Activated CD8-positive, alpha-beta memory T cell treated with anti-CD3 and anti-CD28 coated beads, Interleukin-2, amount 10 ng/mL, durations not matched to agents 7 days and 5 days (primary cell): Measurements from ENCODE around the gene CXCL16. TPM values are rescaled to one million over a fixed set of nuclear protein-coding genes. Genes with fewer than 3 reads are reported as not detected.

ENCODE experiments used
- ATAC-seq: fragments of 150-1000 bp; cut with Tn5 transposase; one replicate; pipeline ENCODE4 v1.10.0; 2021; ENCODE audit warnings: moderate library complexity
- CTCF ChIA-PET: fragments of 350-600 bp; sonication (Branson Sonifier 250); formaldehyde crosslinking; loops from one replicate; lab custom pipeline; 2021; ENCODE audit warnings: antibody characterized with exemption; lab: Charles Lee
- DNase-seq: peaks from one replicate; pipeline ENCODE4 v3.0.0-alpha.2; 2020
- H3K27ac Mint-ChIP-seq: one replicate; pipeline ENCODE4 v1.8.0; 2021; ENCODE audit warnings: mild to moderate bottlenecking, mixed read lengths
- H3K27me3 Mint-ChIP-seq: one replicate; pipeline ENCODE4 v1.8.0; 2021; ENCODE audit warnings: mixed read lengths
- H3K36me3 Mint-ChIP-seq: one replicate; pipeline ENCODE4 v1.8.0; 2021; ENCODE audit warnings: mild to moderate bottlenecking, mixed read lengths
- H3K4me1 Mint-ChIP-seq: one replicate; pipeline ENCODE4 v1.8.0; 2021; ENCODE audit warnings: mixed read lengths
- H3K4me3 Mint-ChIP-seq: one replicate; pipeline ENCODE4 v1.8.0; 2021; ENCODE audit warnings: mild to moderate bottlenecking, moderate library complexity, mixed read lengths
- H3K9me3 Mint-ChIP-seq: one replicate; pipeline ENCODE4 v1.8.0; 2022; ENCODE audit warnings: low read depth, mixed read lengths
- total RNA-seq, 2 experiments: library from RNA; stranded (reverse); gene quantifications; one replicate each; pipeline ENCODE4 v1.2.3, GENCODE V29; 2021

CXCL16 gene
- total RNA-seq, 2 experiments from 2014 or later = 0.70 to 0.96 TPM

DNA sequence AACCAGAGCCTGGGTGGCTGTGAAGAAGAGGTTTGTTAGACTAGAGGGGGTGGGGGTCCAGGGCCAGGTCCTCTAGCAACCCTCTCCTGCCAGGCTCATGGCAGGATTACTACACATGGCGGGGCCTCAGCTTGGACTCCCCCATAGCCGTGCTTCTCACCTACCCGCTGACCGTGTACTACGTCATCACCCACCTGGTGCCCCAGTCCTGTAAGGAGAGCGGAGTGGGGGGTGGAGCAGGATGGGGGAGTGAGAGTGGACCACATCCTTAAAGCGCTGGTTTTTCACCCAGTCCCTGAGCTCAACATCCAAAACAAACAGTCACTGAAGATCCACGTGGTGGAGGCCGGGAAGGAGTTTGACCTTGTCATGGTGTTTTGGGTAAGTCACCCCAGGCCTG lies 4.2 kb upstream of the CXCL16 start:
- Mint-ChIP-seq H3K4me1 (peaks cover 27% of the 10 kb centered on the region), H3K27me3 (peaks cover 35% of the 10 kb centered on the region), H3K36me3 (no peaks in the 10 kb centered on the region), H3K9me3 (no peaks in the 10 kb centered on the region), H3K27ac (no peak overlapping the region), H3K4me3 (no peak overlapping the region)
- no peak for ATAC-seq
- DNase-seq = no peak
- CTCF ChIA-PET = interaction anchor here (1.3 kb wide), 1 partner anchor 42 kb away, joined by 5 read pairs; the partner anchor contains the start of gene VMO1

DNA sequence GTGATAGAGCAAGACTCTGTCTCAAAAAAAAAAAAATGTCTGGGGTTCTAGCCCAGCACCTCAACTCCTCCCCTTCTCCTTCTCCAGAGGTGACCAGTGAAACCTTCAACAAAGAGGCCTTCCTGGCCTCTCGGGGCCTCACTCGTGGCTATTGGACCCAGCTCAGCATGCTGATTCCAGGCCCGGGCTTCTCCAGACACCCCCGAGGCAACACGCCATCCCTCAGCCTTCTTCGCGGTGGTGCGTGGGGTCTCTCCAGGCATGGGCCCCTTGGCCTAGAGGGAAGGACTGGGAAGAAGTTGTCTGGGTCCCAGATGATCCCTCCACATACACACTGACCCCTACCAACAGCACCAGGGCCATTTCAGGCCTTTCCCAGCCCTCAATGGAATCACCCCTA lies 3.5 kb upstream of the CXCL16 start:
- CTCF ChIA-PET = no interaction called here
- Mint-ChIP-seq H3K4me1 (peaks cover 28% of the 10 kb centered on the region), H3K9me3 (no peaks in the 10 kb centered on the region), H3K36me3 (no peaks in the 10 kb centered on the region), H3K27me3 (peaks cover 36% of the 10 kb centered on the region), H3K4me3 (no peak overlapping the region), H3K27ac (no peak overlapping the region)
- ATAC-seq (no peak), DNase-seq (no peak)

DNA sequence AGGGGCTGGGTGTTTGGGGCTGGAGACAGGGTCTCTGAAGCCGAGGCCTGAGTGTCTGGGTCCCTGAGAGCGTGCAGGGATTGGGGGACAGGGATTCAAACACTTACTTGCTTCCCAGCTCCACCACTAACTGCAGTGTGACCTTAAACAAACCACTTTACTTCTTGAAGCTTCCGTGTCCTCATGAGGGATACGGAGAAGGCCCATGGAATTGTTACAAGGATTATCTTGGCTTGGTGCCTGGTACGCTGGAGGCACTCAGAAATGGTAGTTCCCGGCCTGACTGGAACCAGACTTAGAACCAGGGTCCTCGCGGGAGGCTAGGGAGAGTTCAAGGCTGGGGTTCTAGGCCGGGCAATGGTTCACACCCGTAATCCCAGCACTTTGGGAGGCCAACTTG lies 2.9 kb upstream of the CXCL16 start:
- no peak overlapping the region for H3K4me3 Mint-ChIP-seq
- H3K9me3 Mint-ChIP-seq = no peaks in the 10 kb centered on the region
- H3K27me3 Mint-ChIP-seq = peaks cover 35% of the 10 kb centered on the region
- no peak overlapping the region for H3K27ac Mint-ChIP-seq
- ATAC-seq = no peak
- no peak for DNase-seq
- CTCF ChIA-PET = no interaction called here
- H3K36me3 Mint-ChIP-seq = no peaks in the 10 kb centered on the region
- H3K4me1 Mint-ChIP-seq = peaks cover 22% of the 10 kb centered on the region

DNA sequence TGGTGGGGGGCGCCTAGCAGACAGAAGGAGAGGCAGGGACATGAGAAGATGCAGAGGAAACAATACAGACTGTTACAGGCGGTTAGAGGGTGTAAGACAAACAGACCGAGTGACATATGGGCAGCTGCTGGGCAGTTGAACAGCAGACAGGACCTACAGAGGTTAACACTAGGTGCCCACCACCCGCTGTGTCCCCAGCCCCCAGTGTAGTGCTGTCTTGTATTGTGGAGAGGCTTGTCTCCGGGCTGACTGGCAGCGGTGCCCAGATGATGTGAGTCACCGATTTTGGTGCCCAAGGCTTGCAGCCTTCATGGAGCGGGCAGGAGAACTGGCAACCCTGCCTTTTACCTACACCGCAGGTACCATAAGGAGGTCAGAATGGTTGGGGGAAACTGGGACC lies 2.4 kb upstream of the CXCL16 start:
- ATAC-seq = no peak
- peaks cover 19% of the 10 kb centered on the region for H3K4me1 Mint-ChIP-seq
- no peaks in the 10 kb centered on the region for H3K36me3 Mint-ChIP-seq
- CTCF ChIA-PET = interaction anchor here (1.2 kb wide), 1 partner anchor 38 kb away, joined by 3 read pairs; no protein-coding TSS in a partner anchor
- peaks cover 35% of the 10 kb centered on the region for H3K27me3 Mint-ChIP-seq
- H3K27ac Mint-ChIP-seq = no peak overlapping the region
- DNase-seq = no peak
- no peak overlapping the region for H3K4me3 Mint-ChIP-seq
- H3K9me3 Mint-ChIP-seq = no peaks in the 10 kb centered on the region

DNA sequence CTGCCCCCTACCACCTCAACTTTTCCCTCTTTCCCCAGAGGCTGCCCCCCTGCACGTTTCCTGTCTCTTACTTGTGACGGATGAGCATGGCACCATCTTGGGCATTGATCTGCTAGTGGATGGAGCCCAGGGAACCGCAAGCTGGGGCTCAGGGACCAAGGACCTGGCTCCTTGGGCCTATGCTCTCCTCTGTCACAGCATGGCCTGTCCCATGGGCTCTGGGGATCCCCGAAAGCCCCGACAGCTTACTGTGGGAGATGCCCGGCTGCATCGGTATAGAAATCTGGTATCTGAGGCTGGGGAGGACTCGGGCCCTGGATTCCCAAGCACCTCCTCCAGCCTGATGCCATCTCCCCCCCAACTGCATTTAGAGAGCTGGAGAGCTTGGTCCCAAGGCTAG lies 1.8 kb upstream of the CXCL16 start:
- no peaks in the 10 kb centered on the region for H3K9me3 Mint-ChIP-seq
- CTCF ChIA-PET = interaction anchor here (1.2 kb wide), 1 partner anchor 38 kb away, joined by 3 read pairs; no protein-coding TSS in a partner anchor
- no peak for ATAC-seq

DNA sequence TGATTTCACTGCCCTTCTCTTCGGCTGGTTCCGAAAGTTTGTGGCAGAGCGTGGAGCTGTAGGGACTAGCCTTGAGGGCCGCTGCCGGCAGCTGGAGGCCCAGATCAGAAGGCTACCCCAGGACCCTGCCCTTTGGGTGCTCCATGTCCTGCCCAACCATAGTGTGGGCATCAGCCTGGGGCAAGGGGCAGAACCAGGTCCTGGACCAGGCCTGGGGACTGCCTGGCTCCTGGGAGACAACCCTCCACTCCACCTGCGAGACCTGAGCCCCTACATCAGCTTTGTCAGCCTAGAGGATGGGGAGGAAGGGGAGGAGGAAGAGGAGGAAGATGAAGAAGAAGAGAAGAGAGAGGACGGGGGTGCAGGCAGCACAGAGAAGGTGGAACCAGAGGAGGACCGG lies 856 bp upstream of the CXCL16 start:
- Mint-ChIP-seq H3K27me3 (peaks cover 33% of the 10 kb centered on the region), H3K27ac (no peak overlapping the region), H3K4me3 (peak overlapping the region; percentile 60), H3K36me3 (no peaks in the 10 kb centered on the region), H3K4me1 (peaks cover 22% of the 10 kb centered on the region), H3K9me3 (no peaks in the 10 kb centered on the region)
- CTCF ChIA-PET = interaction anchor here (1.0 to 1.2 kb wide), 2 partner anchors 39 to 115 kb away, joined by 3 read pairs; no protein-coding TSS in a partner anchor
- no peak for ATAC-seq
- DNase-seq = no peak

More for the DNA sequence above, 1.8 kb upstream of the CXCL16 start:
- Mint-ChIP-seq H3K36me3 (no peaks in the 10 kb centered on the region), H3K4me1 (peaks cover 17% of the 10 kb centered on the region), H3K27me3 (peaks cover 32% of the 10 kb centered on the region), H3K27ac (no peak overlapping the region), H3K4me3 (no peak overlapping the region)
- no peak for DNase-seq

DNA sequence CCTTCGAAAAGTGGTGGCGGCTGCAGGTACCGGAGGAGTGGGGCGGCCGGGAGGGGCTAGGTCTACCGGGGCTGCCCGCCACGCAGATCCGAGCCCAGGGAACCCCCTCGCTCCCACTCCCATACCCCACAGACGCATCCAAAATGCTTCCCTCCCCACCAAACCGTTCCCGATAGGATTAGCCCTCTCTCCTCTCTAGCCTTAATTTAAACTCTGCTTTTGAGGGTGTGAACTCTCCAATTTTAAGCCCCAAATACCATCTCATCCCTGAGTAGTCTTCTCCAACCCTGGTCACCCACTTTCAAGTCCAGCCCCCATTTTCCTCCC lies 260 bp upstream of the CXCL16 start:
- Mint-ChIP-seq H3K9me3 (no peaks in the 10 kb centered on the region), H3K4me3 (peak overlapping the region; percentile 60), H3K36me3 (no peaks in the 10 kb centered on the region), H3K4me1 (peaks cover 20% of the 10 kb centered on the region), H3K27ac (no peak overlapping the region), H3K27me3 (peaks cover 30% of the 10 kb centered on the region)
- CTCF ChIA-PET = interaction anchor here (1.0 kb wide), 1 partner anchor 114 kb away, joined by 3 read pairs; no protein-coding TSS in a partner anchor
- ATAC-seq (no peak), DNase-seq (no peak)

DNA sequence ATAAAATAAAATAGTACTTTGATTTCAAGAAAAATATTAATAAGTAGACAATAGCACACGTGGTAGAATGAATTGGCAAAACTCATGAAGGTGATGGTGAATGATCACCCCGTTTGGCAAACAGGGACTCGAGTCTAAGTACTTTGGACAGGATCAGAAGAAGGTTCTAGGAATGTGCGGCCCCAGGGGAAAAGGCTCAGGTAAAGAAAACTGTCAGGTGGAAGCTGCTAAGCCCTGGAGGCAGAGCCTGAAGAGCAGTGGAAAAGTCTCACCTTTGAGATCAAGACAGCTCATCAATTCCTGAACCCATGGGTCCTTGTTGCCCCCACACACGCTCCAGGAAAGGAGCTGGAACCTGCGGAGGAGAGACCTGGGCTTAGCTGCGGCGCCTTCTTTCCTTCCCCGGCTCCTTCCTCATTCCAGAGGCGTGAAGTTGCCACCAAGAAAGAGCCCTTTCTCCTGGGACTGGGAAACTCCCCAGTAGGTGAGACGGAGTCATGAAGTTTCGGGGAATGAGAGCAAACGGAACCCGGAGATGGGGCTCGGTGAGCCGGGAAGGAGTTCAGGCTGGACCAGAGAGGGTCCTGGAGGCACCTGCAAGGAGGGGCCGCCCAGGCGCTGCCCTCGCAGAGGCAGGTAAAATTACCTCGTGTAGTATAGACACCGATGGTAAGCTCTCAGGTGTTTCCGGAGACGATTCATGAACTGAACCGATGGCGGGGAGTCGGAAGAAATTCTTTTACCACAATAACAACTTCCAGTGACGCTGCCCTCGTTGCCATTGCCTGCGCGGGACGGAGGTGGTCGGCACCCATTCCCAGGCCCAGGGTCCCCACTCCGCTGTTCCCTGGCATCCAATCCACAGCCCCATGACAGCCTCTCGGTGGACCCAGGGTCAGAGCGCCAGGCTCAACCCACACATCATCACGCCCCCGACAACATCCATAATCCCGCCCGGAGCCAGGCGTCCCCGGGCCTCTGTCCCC lies 1.3 kb downstream of the CXCL16 start:
- Mint-ChIP-seq H3K27ac (no peak overlapping the region), H3K4me1 (peaks cover 23% of the 10 kb centered on the region), H3K36me3 (peaks cover 1% of the 10 kb centered on the region), H3K4me3 (peak overlapping the region; percentile 71), H3K27me3 (peaks cover 30% of the 10 kb centered on the region), H3K9me3 (no peaks in the 10 kb centered on the region)
- peak; percentile 20 for ATAC-seq
- no peak for DNase-seq
- CTCF ChIA-PET = interaction anchor here (0.7 to 2.5 kb wide), 5 partner anchors 9 to 32 kb away, joined by 3 to 5 read pairs (median 3); partner anchors contain the start of gene ARRB2

DNA sequence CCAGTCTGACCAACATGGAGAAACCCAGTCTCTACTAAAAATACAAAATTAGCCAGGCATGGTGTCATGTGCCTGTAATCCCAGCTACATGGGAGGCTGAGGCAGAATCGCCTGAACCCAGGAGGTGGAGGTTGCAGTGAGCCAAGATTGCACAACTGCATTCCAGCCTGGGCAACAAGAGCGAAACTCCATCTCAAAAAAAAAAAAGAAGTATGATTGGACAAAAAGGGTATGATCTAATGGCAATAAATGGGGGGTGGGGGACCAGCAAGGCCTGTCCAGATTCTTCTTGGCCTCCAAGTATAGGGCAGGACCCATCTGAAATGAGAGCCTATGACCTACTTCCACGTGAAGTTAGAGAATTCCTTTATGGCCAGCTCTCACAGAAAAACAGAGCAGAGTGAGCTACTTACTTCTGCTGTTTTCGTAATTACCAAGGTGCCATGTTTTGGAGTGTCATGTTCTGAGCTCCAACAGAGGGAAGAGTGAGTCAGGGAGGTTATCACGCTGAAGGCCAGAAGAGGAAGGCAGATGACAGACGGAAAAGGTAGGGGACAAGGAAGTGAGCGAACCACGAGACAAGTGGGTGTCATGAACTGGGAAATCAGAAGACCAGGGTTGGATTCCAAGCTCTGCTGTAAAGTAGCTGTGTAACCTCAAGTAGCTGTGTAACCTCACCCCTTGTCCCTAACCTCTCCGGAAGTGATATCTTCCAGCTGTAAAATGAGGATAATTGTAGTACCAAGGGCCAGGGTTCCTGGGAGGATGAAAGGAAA lies 3.7 kb downstream of the CXCL16 start:
- peaks cover 25% of the 10 kb centered on the region for H3K27me3 Mint-ChIP-seq
- no peak for DNase-seq

DNA sequence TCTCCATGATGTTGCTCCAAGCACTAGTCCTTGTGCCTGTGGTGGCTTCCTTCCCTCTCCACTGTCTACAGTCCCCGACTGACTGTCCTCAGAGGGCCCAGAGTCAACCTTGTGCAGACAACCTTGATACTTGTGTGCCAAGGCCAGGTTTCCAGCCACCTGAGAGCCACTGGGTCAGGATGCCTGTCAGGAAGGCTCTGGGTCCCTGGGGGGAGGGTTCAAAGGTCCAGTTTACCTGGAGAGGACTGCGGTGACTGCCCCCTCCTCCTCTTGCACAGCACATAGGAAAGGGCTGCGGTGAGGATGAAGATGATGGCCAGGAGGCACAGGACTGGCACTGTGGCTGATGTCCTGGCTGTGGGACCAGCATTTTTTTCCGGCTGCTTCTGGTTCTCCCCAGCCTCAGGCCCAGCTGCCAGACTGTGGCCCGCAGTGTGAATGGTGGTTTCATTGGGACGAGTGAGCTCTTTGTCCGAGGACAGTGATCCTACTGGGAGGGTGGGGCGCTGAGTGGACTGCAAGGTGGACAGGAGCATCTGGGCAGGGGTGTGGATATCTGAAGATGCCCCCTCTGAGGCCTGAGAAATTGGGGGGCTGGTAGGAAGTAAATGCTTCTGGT lies 4.8 kb downstream of the CXCL16 start:
- no peak overlapping the region for H3K27ac Mint-ChIP-seq
- no peaks in the 10 kb centered on the region for H3K9me3 Mint-ChIP-seq
- H3K36me3 Mint-ChIP-seq = peaks cover 1% of the 10 kb centered on the region
- DNase-seq (no peak), ATAC-seq (no peak)
- H3K4me1 Mint-ChIP-seq = peaks cover 42% of the 10 kb centered on the region
- CTCF ChIA-PET = interaction anchor here (1.0 kb wide), 1 partner anchor 55 kb away, joined by 3 read pairs; no protein-coding TSS in a partner anchor
- peaks cover 15% of the 10 kb centered on the region for H3K27me3 Mint-ChIP-seq
- H3K4me3 Mint-ChIP-seq = no peak overlapping the region

More for the DNA sequence above, 3.7 kb downstream of the CXCL16 start:
- Mint-ChIP-seq H3K4me1 (peaks cover 41% of the 10 kb centered on the region), H3K4me3 (no peak overlapping the region), H3K36me3 (peaks cover 1% of the 10 kb centered on the region), H3K9me3 (no peaks in the 10 kb centered on the region), H3K27ac (peak overlapping the region; percentile 13)
- no peak for ATAC-seq
- CTCF ChIA-PET = interaction anchor here (0.6 to 1.8 kb wide), 2 partner anchors 54 to 538 kb away, joined by 3 to 12 read pairs; no protein-coding TSS in a partner anchor

DNA sequence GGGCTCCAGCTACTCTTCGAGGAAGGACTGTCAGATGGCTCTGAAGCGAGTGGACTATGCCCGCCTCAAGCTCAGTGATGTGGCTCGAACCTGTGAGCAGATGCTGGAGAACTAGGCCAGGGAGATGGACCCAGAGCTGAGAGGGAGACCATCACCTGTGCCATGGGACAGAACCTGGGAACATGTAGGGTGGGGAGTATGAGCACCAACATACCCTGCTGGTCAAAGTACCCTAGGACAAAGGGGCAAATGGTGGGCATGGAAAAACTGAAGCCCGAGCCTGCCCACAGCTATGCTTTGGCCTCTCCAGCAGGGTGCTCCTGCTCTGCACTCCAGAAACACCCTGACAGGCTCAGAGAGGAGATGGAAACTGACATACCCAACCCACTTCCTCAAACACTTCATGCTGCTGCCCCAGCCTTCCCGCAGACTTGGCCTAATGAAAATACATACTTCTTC lies 6.6 kb downstream of the CXCL16 start:
- Mint-ChIP-seq H3K4me3 (peak overlapping the region; percentile 91), H3K27ac (no peak overlapping the region), H3K9me3 (no peaks in the 10 kb centered on the region), H3K27me3 (peaks cover 4% of the 10 kb centered on the region), H3K4me1 (peaks cover 47% of the 10 kb centered on the region), H3K36me3 (peaks cover 1% of the 10 kb centered on the region)
- DNase-seq (no peak), ATAC-seq (no peak)
- CTCF ChIA-PET = interaction anchor here (1.1 to 2.4 kb wide), 3 partner anchors 57 to 155 kb away, joined by 3 to 19 read pairs (median 5); no protein-coding TSS in a partner anchor

DNA sequence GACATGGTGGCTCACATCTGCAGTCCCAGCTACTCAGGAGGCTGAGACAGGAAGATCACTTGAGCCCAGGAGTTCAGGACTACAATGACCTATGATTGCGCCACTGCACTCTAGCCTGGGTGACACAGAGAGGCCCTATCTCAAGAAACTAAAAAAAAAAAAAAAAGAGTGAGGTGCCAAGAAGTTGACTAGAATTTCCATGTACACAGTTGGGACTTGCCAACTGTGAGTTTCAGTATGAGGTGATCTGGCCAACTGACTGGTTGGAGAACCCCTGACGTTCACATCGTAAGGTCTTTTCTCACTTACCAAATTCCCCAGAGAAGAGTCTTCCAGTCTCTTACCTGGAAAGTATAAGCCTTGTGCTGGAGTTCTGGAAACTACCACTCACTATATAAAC lies 11.6 kb downstream of the CXCL16 start:
- Mint-ChIP-seq H3K4me1 (peaks cover 53% of the 10 kb centered on the region), H3K27ac (peak overlapping the region; percentile 88), H3K9me3 (no peaks in the 10 kb centered on the region), H3K36me3 (peaks cover 7% of the 10 kb centered on the region), H3K27me3 (no peaks in the 10 kb centered on the region), H3K4me3 (peak overlapping the region; percentile 38)
- DNase-seq (peak; percentile 64), ATAC-seq (peak; percentile 2)
- CTCF ChIA-PET = interaction anchor here (2.8 to 3.8 kb wide), 2 partner anchors 13 to 16 kb away, joined by 8 to 16 read pairs; no protein-coding TSS in a partner anchor
